MCF 10A (cell line): Measurements from ENCODE around the gene OPCML. TPM values are rescaled to one million over a fixed set of nuclear protein-coding genes. Genes with fewer than 3 reads are reported as not detected.

Source experiments
- BruUV-seq: library from RNA; stranded (reverse); fragments of 400-500 nt; replicated peaks from 2 replicates; lab custom pipeline; 2021; lab: Mats Ljungman, UMichigan
- CTCF ChIA-PET: fragments of 300-600 bp; sonication (Branson Sonifier 250); formaldehyde crosslinking; extraction: SDS; loops from one replicate; lab custom pipeline; 2021; ENCODE audit warnings: antibody characterized with exemption, inconsistent platforms; lab: Yijun Ruan, JAX
- POLR2A ChIA-PET: fragments of 300-600, 350-650 bp; sonication (Branson Sonifier 250); formaldehyde crosslinking; extraction: SDS; loops from one replicate; lab custom pipeline; 2020; ENCODE audit warnings: antibody characterized with exemption, inconsistent platforms; lab: Yijun Ruan, JAX
- DNase-seq: peaks from one replicate; pipeline ENCODE4 v3.0.0-alpha.2; 2018; ENCODE audit not compliant: unreplicated experiment
- H3K27ac Mint-ChIP-seq: one replicate; pipeline ENCODE4 v1.8.0; 2022; ENCODE audit warnings: mild to moderate bottlenecking, low read depth, mixed read lengths; ENCODE audit not compliant: unreplicated experiment
- H3K27me3 Mint-ChIP-seq: one replicate; pipeline ENCODE4 v1.8.0; 2022; ENCODE audit warnings: mixed read lengths; ENCODE audit not compliant: insufficient read depth, unreplicated experiment
- H3K36me3 Mint-ChIP-seq: one replicate; pipeline ENCODE4 v1.8.0; 2022; ENCODE audit warnings: mild to moderate bottlenecking, moderate library complexity, mixed read lengths; ENCODE audit not compliant: insufficient read depth, unreplicated experiment
- H3K4me1 Mint-ChIP-seq: one replicate; pipeline ENCODE4 v1.8.0; 2022; ENCODE audit warnings: mixed read lengths; ENCODE audit not compliant: insufficient read depth, unreplicated experiment
- H3K4me3 Mint-ChIP-seq: one replicate; pipeline ENCODE4 v1.8.0; 2022; ENCODE audit warnings: mild to moderate bottlenecking, moderate library complexity, mixed read lengths; ENCODE audit not compliant: unreplicated experiment
- H3K9me3 Mint-ChIP-seq: one replicate; pipeline ENCODE4 v1.8.0; 2022; ENCODE audit warnings: mixed read lengths; ENCODE audit not compliant: unreplicated experiment
- CTCF ChIP-seq: fragments of 200-600 bp; IDR thresholded peaks from one replicate; pipeline ENCODE4 v1.8.0; 2022; ENCODE audit warnings: antibody characterized with exemption, mild to moderate bottlenecking; ENCODE audit not compliant: unreplicated experiment
- intact Hi-C: fragments of 100-400 bp; cut with micrococcal nuclease; formaldehyde crosslinking; loops from 2 replicates; pipeline ENCODE4 v1.14.1; 2022
- total RNA-seq: library from RNA; stranded (reverse); gene quantifications from 2 replicates; pipeline ENCODE4 v1.2.3, GENCODE V29; 2022

OPCML gene
- total RNA-seq, 1 experiment from 2014 or later: not detected

GRCh38 chr11:132704781-132705375, 827.4 kb downstream of the OPCML start:
- Mint-ChIP-seq H3K27ac (no peak overlapping the region), H3K4me3 (no peak overlapping the region), H3K9me3 (peaks cover 66% of the 10 kb centered on the region), H3K4me1 (no peaks in the 10 kb centered on the region), H3K36me3 (peaks cover 5% of the 10 kb centered on the region), H3K27me3 (no peaks in the 10 kb centered on the region)
- no peak for DNase-seq
- intact Hi-C loops: no loop called here
- no TSS peak for BruUV-seq
- ChIA-PET CTCF (no interaction called here), POLR2A (no interaction called here)
- TF ChIP-seq CTCF: no peak

- no peak overlapping the region for H3K27ac Mint-ChIP-seq
- CTCF ChIA-PET: no interaction called here
- no peaks in the 10 kb centered on the region for H3K27me3 Mint-ChIP-seq
- intact Hi-C loops: no loop called here
- BruUV-seq: no TSS peak
- H3K4me1 Mint-ChIP-seq: no peaks in the 10 kb centered on the region
- no peak overlapping the region for H3K4me3 Mint-ChIP-seq
- no peak for TF ChIP-seq CTCF
- POLR2A ChIA-PET: no interaction called here
- no peaks in the 10 kb centered on the region for H3K36me3 Mint-ChIP-seq
- no peak for DNase-seq
- peaks cover 31% of the 10 kb centered on the region for H3K9me3 Mint-ChIP-seq
Observed at GRCh38 chr11:132692891-132693290, 839.4 kb downstream of the OPCML start.

GRCh38 chr11:132691848-132692550, 840.3 kb downstream of the OPCML start:
- intact Hi-C loops: no loop called here
- no peak overlapping the region for H3K4me3 Mint-ChIP-seq
- no peaks in the 10 kb centered on the region for H3K27me3 Mint-ChIP-seq
- H3K9me3 Mint-ChIP-seq: peaks cover 30% of the 10 kb centered on the region
- no peaks in the 10 kb centered on the region for H3K4me1 Mint-ChIP-seq
- ChIA-PET POLR2A (no interaction called here), CTCF (no interaction called here)
- no TSS peak for BruUV-seq
- no peaks in the 10 kb centered on the region for H3K36me3 Mint-ChIP-seq
- no peak overlapping the region for H3K27ac Mint-ChIP-seq
- no peak for DNase-seq
- no peak for TF ChIP-seq CTCF

GRCh38 chr11:132686886-132687285, 845.4 kb downstream of the OPCML start:
- DNase-seq: no peak
- Mint-ChIP-seq H3K9me3 (peaks cover 14% of the 10 kb centered on the region), H3K4me1 (no peaks in the 10 kb centered on the region), H3K36me3 (no peaks in the 10 kb centered on the region), H3K27me3 (no peaks in the 10 kb centered on the region), H3K4me3 (no peak overlapping the region), H3K27ac (no peak overlapping the region)
- no peak for TF ChIP-seq CTCF
- CTCF ChIA-PET: no interaction called here
- POLR2A ChIA-PET: no interaction called here
- intact Hi-C loops: no loop called here
- BruUV-seq: no TSS peak
